Measurements from ENCODE around the gene SF3A2.
A peak's percentile ranks its signal among the peaks of the same experiment; 100 is the strongest.
"Not testable (repeated sequence)": the region's sequence is repeated elsewhere in the genome, so short reads cannot be mapped to it uniquely, and the experiment has no call there.

Gene SF3A2

GRCh38 chr19:2200624-2201294, 35.9 kb upstream of the SF3A2 start:
- not testable (repeated sequence) for H3K27me3 ChIP-seq (ENCODE audit: control insufficient read depth in 3 of 3, insufficient read depth in 3 of 3, low read depth in 1 of 3, low read length in 3 of 3); H2AFZ ChIP-seq (ENCODE audit: low read length); H3K4me3 ChIP-seq (ENCODE audit: low read length in 2 of 2); H3K4me2 ChIP-seq (ENCODE audit: insufficient read depth, low read length, poor library complexity, severe bottlenecking); H2BK120ac ChIP-seq (ENCODE audit: low read depth, low read length); DNase-seq (ENCODE audit: low spot score); H3K27ac ChIP-seq (replicated peaks; ENCODE audit: low read length); H4K91ac ChIP-seq (ENCODE audit: low read depth, low read length, poor library complexity); H2BK12ac ChIP-seq (ENCODE audit: low read length); H3K9ac ChIP-seq (ENCODE audit: low read depth, low read length, poor library complexity); H3K18ac ChIP-seq (ENCODE audit: low read length); H3K9me3 ChIP-seq (replicated peaks in 1 of 2; ENCODE audit: control insufficient read depth in 2 of 2, insufficient read depth in 1 of 2, low read depth in 1 of 2, low read length in 2 of 2); H2BK5ac ChIP-seq (ENCODE audit: low read length); H2BK15ac ChIP-seq (ENCODE audit: low read length); H3K4ac ChIP-seq (ENCODE audit: low read length); H3K23ac ChIP-seq (ENCODE audit: low read depth, low read length, poor library complexity); H3K14ac ChIP-seq (ENCODE audit: low read length); H2AK5ac ChIP-seq (ENCODE audit: low read depth, low read length); H3K4me1 ChIP-seq (ENCODE audit: control insufficient read depth in 2 of 2, insufficient read depth in 1 of 2, low read depth in 1 of 2, low read length in 2 of 2)
- peak overlapping the region; percentile 29 for H4K8ac ChIP-seq (ENCODE audit: low read depth, low read length)
- peaks cover 33% of the 10 kb centered on the region for H3K79me1 ChIP-seq (ENCODE audit: low read depth, low read length)
- 100% methylated on average over 7 to 38 of the region's 50 CpGs for WGBS, 2 donors (ENCODE audit: extremely low coverage in 2 of 2, insufficient read length in 2 of 2, insufficient replicate concordance in 1 of 2)
- peaks cover 31 to 84% of the 10 kb centered on the region in 2 donors for H3K36me3 ChIP-seq (replicated peaks in 1 of 2; ENCODE audit: control insufficient read depth in 2 of 2, insufficient read depth in 2 of 2, low read length in 2 of 2)

- Histone ChIP-seq H3K79me1 (ENCODE audit: low read depth, low read length) (peaks cover 29% of the 10 kb centered on the region), H3K9ac (ENCODE audit: low read depth, low read length, poor library complexity) (no peak overlapping the region), H2AK5ac (ENCODE audit: low read depth, low read length) (no peak overlapping the region), H3K14ac (ENCODE audit: low read length) (peak overlapping the region; percentile 50), H4K8ac (ENCODE audit: low read depth, low read length) (no peak overlapping the region), H3K18ac (ENCODE audit: low read length) (no peak overlapping the region), H2BK15ac (ENCODE audit: low read length) (no peak overlapping the region), H3K27me3 (ENCODE audit: control insufficient read depth in 3 of 3, insufficient read depth in 3 of 3, low read depth in 1 of 3, low read length in 3 of 3) (no peaks in the 10 kb centered on the region), H3K4me1 (ENCODE audit: control insufficient read depth in 2 of 2, insufficient read depth in 1 of 2, low read depth in 1 of 2, low read length in 2 of 2) (peaks cover 0 to 7% of the 10 kb centered on the region in 2 donors), H2BK12ac (ENCODE audit: low read length) (no peak overlapping the region), H2AFZ (ENCODE audit: low read length) (no peak overlapping the region), H3K27ac (replicated peaks; ENCODE audit: low read length) (no peak overlapping the region), H3K36me3 (replicated peaks in 1 of 2; ENCODE audit: control insufficient read depth in 2 of 2, insufficient read depth in 2 of 2, low read length in 2 of 2) (peaks cover 27 to 83% of the 10 kb centered on the region in 2 donors), H3K4ac (ENCODE audit: low read length) (no peak overlapping the region), H3K4me2 (ENCODE audit: insufficient read depth, low read length, poor library complexity, severe bottlenecking) (no peak overlapping the region), H2BK5ac (ENCODE audit: low read length) (no peak overlapping the region), H3K4me3 (ENCODE audit: low read length in 2 of 2) (peak overlapping the region in 1 of 2 donors; percentile 62), H4K91ac (ENCODE audit: low read depth, low read length, poor library complexity) (no peak overlapping the region), H2BK120ac (ENCODE audit: low read depth, low read length) (no peak overlapping the region), H3K9me3 (replicated peaks in 1 of 2; ENCODE audit: control insufficient read depth in 2 of 2, insufficient read depth in 1 of 2, low read depth in 1 of 2, low read length in 2 of 2) (peaks cover 0 to 3% of the 10 kb centered on the region in 2 donors), H3K23ac (ENCODE audit: low read depth, low read length, poor library complexity) (no peak overlapping the region)
- WGBS, 2 donors (ENCODE audit: extremely low coverage in 2 of 2, insufficient read length in 2 of 2, insufficient replicate concordance in 1 of 2): no CpG with 5 or more reads among the region's 21 CpGs
- DNase-seq (ENCODE audit: low spot score): no peak
These were observed 35.0 kb upstream of the SF3A2 start for GRCh38 chr19:2201473-2202148.

- Histone ChIP-seq H3K4me3 (ENCODE audit: low read length in 2 of 2) (no peak overlapping the region), H3K18ac (ENCODE audit: low read length) (no peak overlapping the region), H3K4me2 (ENCODE audit: insufficient read depth, low read length, poor library complexity, severe bottlenecking) (no peak overlapping the region), H3K79me1 (ENCODE audit: low read depth, low read length) (peaks cover 22% of the 10 kb centered on the region), H2AFZ (ENCODE audit: low read length) (no peak overlapping the region), H2BK15ac (ENCODE audit: low read length) (no peak overlapping the region), H3K36me3 (replicated peaks in 1 of 2; ENCODE audit: control insufficient read depth in 2 of 2, insufficient read depth in 2 of 2, low read length in 2 of 2) (peaks cover 30 to 83% of the 10 kb centered on the region in 2 donors), H2AK5ac (ENCODE audit: low read depth, low read length) (no peak overlapping the region), H3K9me3 (replicated peaks in 1 of 2; ENCODE audit: control insufficient read depth in 2 of 2, insufficient read depth in 1 of 2, low read depth in 1 of 2, low read length in 2 of 2) (peaks cover 0 to 3% of the 10 kb centered on the region in 2 donors), H4K91ac (ENCODE audit: low read depth, low read length, poor library complexity) (no peak overlapping the region), H3K27ac (replicated peaks; ENCODE audit: low read length) (no peak overlapping the region), H3K9ac (ENCODE audit: low read depth, low read length, poor library complexity) (no peak overlapping the region), H3K4me1 (ENCODE audit: control insufficient read depth in 2 of 2, insufficient read depth in 1 of 2, low read depth in 1 of 2, low read length in 2 of 2) (peaks cover 0 to 7% of the 10 kb centered on the region in 2 donors), H3K27me3 (ENCODE audit: control insufficient read depth in 3 of 3, insufficient read depth in 3 of 3, low read depth in 1 of 3, low read length in 3 of 3) (no peaks in the 10 kb centered on the region), H3K23ac (ENCODE audit: low read depth, low read length, poor library complexity) (no peak overlapping the region), H4K8ac (ENCODE audit: low read depth, low read length) (no peak overlapping the region), H2BK12ac (ENCODE audit: low read length) (no peak overlapping the region), H2BK5ac (ENCODE audit: low read length) (no peak overlapping the region), H3K14ac (ENCODE audit: low read length) (no peak overlapping the region), H2BK120ac (ENCODE audit: low read depth, low read length) (no peak overlapping the region), H3K4ac (ENCODE audit: low read length) (no peak overlapping the region)
- no peak for DNase-seq (ENCODE audit: low spot score)
- no CpG with 5 or more reads among the region's 15 CpGs for WGBS, 2 donors (ENCODE audit: extremely low coverage in 2 of 2, insufficient read length in 2 of 2, insufficient replicate concordance in 1 of 2)
These were observed 34.3 kb upstream of the SF3A2 start for GRCh38 chr19:2202366-2202765.

- no peak overlapping the region for H3K27ac ChIP-seq (replicated peaks; ENCODE audit: low read length)
- no peak overlapping the region for H2BK5ac ChIP-seq (ENCODE audit: low read length)
- H3K9me3 ChIP-seq (replicated peaks in 1 of 2; ENCODE audit: control insufficient read depth in 2 of 2, insufficient read depth in 1 of 2, low read depth in 1 of 2, low read length in 2 of 2): peaks cover 0 to 6% of the 10 kb centered on the region in 2 donors
- DNase-seq (ENCODE audit: low spot score): no peak
- no peak overlapping the region for H2AK5ac ChIP-seq (ENCODE audit: low read depth, low read length)
- no peak overlapping the region for H3K4me3 ChIP-seq (ENCODE audit: low read length in 2 of 2)
- no peak overlapping the region for H4K91ac ChIP-seq (ENCODE audit: low read depth, low read length, poor library complexity)
- H2AFZ ChIP-seq (ENCODE audit: low read length): no peak overlapping the region
- no peak overlapping the region for H2BK120ac ChIP-seq (ENCODE audit: low read depth, low read length)
- no peak overlapping the region for H2BK12ac ChIP-seq (ENCODE audit: low read length)
- no peak overlapping the region for H3K14ac ChIP-seq (ENCODE audit: low read length)
- peaks cover 44 to 95% of the 10 kb centered on the region in 2 donors for H3K36me3 ChIP-seq (replicated peaks in 1 of 2; ENCODE audit: control insufficient read depth in 2 of 2, insufficient read depth in 2 of 2, low read length in 2 of 2)
- peaks cover 0 to 9% of the 10 kb centered on the region in 2 donors for H3K4me1 ChIP-seq (ENCODE audit: control insufficient read depth in 2 of 2, insufficient read depth in 1 of 2, low read depth in 1 of 2, low read length in 2 of 2)
- no peak overlapping the region for H4K8ac ChIP-seq (ENCODE audit: low read depth, low read length)
- peaks cover 23% of the 10 kb centered on the region for H3K79me1 ChIP-seq (ENCODE audit: low read depth, low read length)
- H3K4me2 ChIP-seq (ENCODE audit: insufficient read depth, low read length, poor library complexity, severe bottlenecking): no peak overlapping the region
- peak overlapping the region; percentile 60 for H3K9ac ChIP-seq (ENCODE audit: low read depth, low read length, poor library complexity)
- no peaks in the 10 kb centered on the region for H3K27me3 ChIP-seq (ENCODE audit: control insufficient read depth in 3 of 3, insufficient read depth in 3 of 3, low read depth in 1 of 3, low read length in 3 of 3)
- H3K23ac ChIP-seq (ENCODE audit: low read depth, low read length, poor library complexity): peak overlapping the region; percentile 43
- H3K4ac ChIP-seq (ENCODE audit: low read length): no peak overlapping the region
- no CpG with 5 or more reads among the region's 15 CpGs for WGBS, 2 donors (ENCODE audit: extremely low coverage in 2 of 2, insufficient read length in 2 of 2, insufficient replicate concordance in 1 of 2)
- H3K18ac ChIP-seq (ENCODE audit: low read length): peak overlapping the region; percentile 35
- peak overlapping the region; percentile 59 for H2BK15ac ChIP-seq (ENCODE audit: low read length)
These were observed 29.6 kb upstream of the SF3A2 start for GRCh38 chr19:2207008-2207407.
